ENCODE data around the gene CFAP68. TPM values are rescaled to one million over a fixed set of nuclear protein-coding genes. Genes with fewer than 3 reads are reported as not detected.

Gene CFAP68
- total and polyA plus RNA-seq, 2 of the 8 experiments (the other 6 are each of a cell fraction or from before 2014, with no cell fraction given): 21.4 to 43.1 TPM

- TF ChIP-seq CHD7 (IDR thresholded peaks at IDR 0.05; ENCODE audit: insufficient replicate concordance, low read length): no peak
Observed at GRCh38 chr11:111882202-111882601, 2.9 kb downstream of the CFAP68 start (continued).
